ENCODE measurements around the gene PRUNE2.

PRUNE2 gene

DNA sequence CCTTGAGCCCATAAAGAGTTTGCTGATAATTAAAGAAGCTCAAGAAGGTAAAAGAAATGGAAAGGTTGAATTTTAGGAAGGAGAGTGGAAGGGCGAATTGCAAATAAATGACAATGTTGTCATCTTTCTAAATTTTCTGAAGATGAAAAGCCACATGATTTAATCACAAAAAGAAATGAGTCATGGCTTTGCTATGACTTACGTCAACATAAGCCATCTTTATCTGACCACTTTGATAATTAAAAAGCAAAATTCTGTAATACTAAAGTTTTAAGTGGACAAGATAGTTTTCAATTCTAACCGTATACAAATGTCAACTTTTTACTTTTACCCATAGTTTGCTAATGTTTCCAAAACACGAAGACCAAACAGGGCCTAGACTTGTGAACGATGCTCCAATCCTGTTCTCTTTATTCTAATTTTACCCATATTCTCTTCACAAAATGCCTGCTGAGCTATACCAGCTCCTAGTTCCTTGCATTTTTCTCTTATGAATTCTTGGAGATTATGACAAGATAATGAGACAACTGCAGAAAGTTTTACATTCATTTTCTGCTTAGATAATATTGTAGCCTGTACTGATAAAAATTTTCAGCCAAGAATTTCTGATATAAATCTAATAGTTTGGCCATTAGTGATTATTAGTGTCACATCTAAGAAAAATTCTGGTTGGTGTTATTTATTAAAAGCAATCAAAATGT, 21.8 kb upstream of the PRUNE2 start:
- Histone ChIP-seq H3K27ac (ENCODE audit: low read length) (no peak overlapping the region), H3K9ac (ENCODE audit: low read depth, low read length) (no peak overlapping the region), H3K4me1 (ENCODE audit: insufficient read depth, low read length) (no peaks in the 10 kb centered on the region), H3K4me3 (ENCODE audit: low read depth in 1 of 2, low read length in 2 of 2) (no peak overlapping the region), H3K27me3 (ENCODE audit: insufficient read depth, low read length, poor library complexity) (no peaks in the 10 kb centered on the region), H2AFZ (ENCODE audit: low read depth, low read length) (no peak overlapping the region), H3K36me3 (ENCODE audit: insufficient read depth, low read length) (no peaks in the 10 kb centered on the region), H3K4me2 (ENCODE audit: insufficient read depth, low read length) (no peak overlapping the region), H3K9me3 (ENCODE audit: insufficient read depth, low read length, severe bottlenecking) (no peaks in the 10 kb centered on the region), H3K79me2 (ENCODE audit: insufficient read depth, low read length) (no peaks in the 10 kb centered on the region), H4K20me1 (ENCODE audit: insufficient read depth, low read length) (no peaks in the 10 kb centered on the region)
- ATAC-seq (ENCODE audit: insufficient read depth, low read depth) (no peak), DNase-seq (no peak)
- TF ChIP-seq EZH2 (IDR thresholded peaks at IDR 0.05; ENCODE audit: borderline replicate concordance, low read depth, low read length, severe bottlenecking), result no peak
- TF ChIP-seq, protein P1, sequence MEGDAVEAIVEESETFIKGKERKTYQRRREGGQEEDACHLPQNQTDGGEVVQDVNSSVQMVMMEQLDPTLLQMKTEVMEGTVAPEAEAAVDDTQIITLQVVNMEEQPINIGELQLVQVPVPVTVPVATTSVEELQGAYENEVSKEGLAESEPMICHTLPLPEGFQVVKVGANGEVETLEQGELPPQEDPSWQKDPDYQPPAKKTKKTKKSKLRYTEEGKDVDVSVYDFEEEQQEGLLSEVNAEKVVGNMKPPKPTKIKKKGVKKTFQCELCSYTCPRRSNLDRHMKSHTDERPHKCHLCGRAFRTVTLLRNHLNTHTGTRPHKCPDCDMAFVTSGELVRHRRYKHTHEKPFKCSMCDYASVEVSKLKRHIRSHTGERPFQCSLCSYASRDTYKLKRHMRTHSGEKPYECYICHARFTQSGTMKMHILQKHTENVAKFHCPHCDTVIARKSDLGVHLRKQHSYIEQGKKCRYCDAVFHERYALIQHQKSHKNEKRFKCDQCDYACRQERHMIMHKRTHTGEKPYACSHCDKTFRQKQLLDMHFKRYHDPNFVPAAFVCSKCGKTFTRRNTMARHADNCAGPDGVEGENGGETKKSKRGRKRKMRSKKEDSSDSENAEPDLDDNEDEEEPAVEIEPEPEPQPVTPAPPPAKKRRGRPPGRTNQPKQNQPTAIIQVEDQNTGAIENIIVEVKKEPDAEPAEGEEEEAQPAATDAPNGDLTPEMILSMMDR (IDR thresholded peaks at IDR 0.05; ENCODE audit: borderline replicate concordance, extremely low read depth, low read length, poor library complexity, severe bottlenecking), result no peak

DNA sequence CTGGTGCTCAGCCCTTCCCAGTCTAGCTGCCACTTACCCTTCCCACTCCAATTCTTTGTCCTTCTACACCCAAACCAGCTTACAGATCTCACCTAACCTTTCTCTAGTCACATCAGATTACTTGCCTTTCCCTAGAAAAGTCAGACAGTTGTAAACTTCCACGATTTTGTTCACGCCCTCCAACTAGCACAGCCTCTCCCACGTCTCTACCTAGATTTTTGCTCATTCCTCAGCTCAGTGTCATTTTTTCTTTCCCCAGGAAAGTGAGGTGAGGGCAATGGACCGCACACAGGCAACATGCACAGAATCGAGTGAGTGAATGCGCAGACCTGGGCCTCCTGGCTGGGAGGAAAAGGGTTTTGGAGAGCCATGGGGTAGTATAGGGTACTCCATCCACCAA, 20.9 kb upstream of the PRUNE2 start:
- TF ChIP-seq, protein P1 (IDR thresholded peaks at IDR 0.05; ENCODE audit: borderline replicate concordance, extremely low read depth, low read length, poor library complexity, severe bottlenecking), result no peak
- TF ChIP-seq EZH2 (IDR thresholded peaks at IDR 0.05; ENCODE audit: borderline replicate concordance, low read depth, low read length, severe bottlenecking), result no peak
- no peak overlapping the region for H3K9ac ChIP-seq (ENCODE audit: low read depth, low read length)

DNA sequence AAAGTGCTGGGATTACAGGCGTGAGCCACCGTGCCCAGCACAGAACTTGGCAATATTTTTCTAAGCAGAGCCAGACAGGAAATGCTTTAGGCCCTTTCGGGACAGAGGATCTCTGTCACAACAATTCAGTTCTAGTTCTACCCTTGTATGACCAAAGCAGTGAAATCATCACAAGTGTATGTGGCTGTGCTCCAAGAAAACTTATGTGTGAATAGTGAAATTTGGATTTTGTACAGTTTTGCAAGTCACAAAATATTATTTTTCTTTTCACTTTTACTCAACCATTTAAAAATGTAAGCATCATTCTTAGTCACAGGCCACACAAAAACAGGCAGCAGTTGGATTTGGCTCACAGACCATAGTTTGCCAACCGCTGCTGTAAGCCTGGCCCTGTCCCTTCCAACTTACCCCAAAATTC, 20.4 kb upstream of the PRUNE2 start:
- Histone ChIP-seq H3K9ac (ENCODE audit: low read depth, low read length) (no peak overlapping the region), H2AFZ (ENCODE audit: low read depth, low read length) (no peak overlapping the region), H3K9me3 (ENCODE audit: insufficient read depth, low read length, severe bottlenecking) (no peaks in the 10 kb centered on the region), H3K36me3 (ENCODE audit: insufficient read depth, low read length) (no peaks in the 10 kb centered on the region), H4K20me1 (ENCODE audit: insufficient read depth, low read length) (no peaks in the 10 kb centered on the region), H3K27me3 (ENCODE audit: insufficient read depth, low read length, poor library complexity) (no peaks in the 10 kb centered on the region), H3K4me3 (ENCODE audit: low read depth in 1 of 2, low read length in 2 of 2) (no peak overlapping the region), H3K79me2 (ENCODE audit: insufficient read depth, low read length) (no peaks in the 10 kb centered on the region), H3K4me1 (ENCODE audit: insufficient read depth, low read length) (no peaks in the 10 kb centered on the region), H3K27ac (ENCODE audit: low read length) (no peak overlapping the region), H3K4me2 (ENCODE audit: insufficient read depth, low read length) (no peak overlapping the region)
- DNase-seq (no peak), ATAC-seq (ENCODE audit: insufficient read depth, low read depth) (no peak)
- TF ChIP-seq, protein P1 (IDR thresholded peaks at IDR 0.05; ENCODE audit: borderline replicate concordance, extremely low read depth, low read length, poor library complexity, severe bottlenecking), result no peak

More for the DNA sequence above, 20.9 kb upstream of the PRUNE2 start:
- no peak overlapping the region for H3K4me2 ChIP-seq (ENCODE audit: insufficient read depth, low read length)
- H3K9me3 ChIP-seq (ENCODE audit: insufficient read depth, low read length, severe bottlenecking), result no peaks in the 10 kb centered on the region
- H3K4me3 ChIP-seq (ENCODE audit: low read depth in 1 of 2, low read length in 2 of 2), result no peak overlapping the region
- no peaks in the 10 kb centered on the region for H3K36me3 ChIP-seq (ENCODE audit: insufficient read depth, low read length)
- no peak overlapping the region for H2AFZ ChIP-seq (ENCODE audit: low read depth, low read length)
- DNase-seq, result no peak
- H3K4me1 ChIP-seq (ENCODE audit: insufficient read depth, low read length), result no peaks in the 10 kb centered on the region
- H4K20me1 ChIP-seq (ENCODE audit: insufficient read depth, low read length), result no peaks in the 10 kb centered on the region
- no peaks in the 10 kb centered on the region for H3K79me2 ChIP-seq (ENCODE audit: insufficient read depth, low read length)
- H3K27ac ChIP-seq (ENCODE audit: low read length), result no peak overlapping the region
- H3K27me3 ChIP-seq (ENCODE audit: insufficient read depth, low read length, poor library complexity), result no peaks in the 10 kb centered on the region
- ATAC-seq (ENCODE audit: insufficient read depth, low read depth), result no peak
